ENCODE data around the gene GPC2. TPM values are rescaled to one million over a fixed set of nuclear protein-coding genes. Genes with fewer than 3 reads are reported as not detected.
"Not testable (repeated sequence)": the region's sequence is repeated elsewhere in the genome, so short reads cannot be mapped to it uniquely, and the experiment has no call there.

The GPC2 gene
- polyA plus RNA-seq, 2 of the 4 experiments (the other 2 are of a cell fraction) = 1.1 to 2.9 TPM

DNA sequence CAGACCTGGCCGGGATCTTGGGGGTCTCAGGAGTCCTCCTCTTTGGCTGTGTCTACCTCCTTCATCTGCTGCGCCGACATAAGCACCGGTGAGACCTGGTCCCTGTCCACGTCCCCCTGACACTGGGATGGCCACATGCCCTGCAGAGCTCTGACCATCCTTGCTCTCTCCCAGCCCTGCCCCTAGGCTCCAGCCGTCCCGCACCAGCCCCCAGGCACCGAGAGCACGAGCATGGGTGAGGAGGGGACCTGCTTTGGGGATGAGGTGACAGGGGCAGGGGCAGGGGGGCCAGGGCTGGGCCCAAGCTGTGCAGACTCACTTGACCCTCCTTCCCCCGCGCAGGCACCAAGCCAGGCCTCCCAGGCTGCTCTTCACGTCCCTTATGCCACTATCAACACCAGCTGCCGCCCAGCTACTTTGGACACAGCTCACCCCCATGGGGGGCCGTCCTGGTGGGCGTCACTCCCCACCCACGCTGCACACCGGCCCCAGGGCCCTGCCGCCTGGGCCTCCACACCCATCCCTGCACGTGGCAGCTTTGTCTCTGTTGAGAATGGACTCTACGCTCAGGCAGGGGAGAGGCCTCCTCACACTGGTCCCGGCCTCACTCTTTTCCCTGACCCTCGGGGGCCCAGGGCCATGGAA lies 43.5 kb upstream of the GPC2 start:
- H3K4me1 ChIP-seq = no peaks in the 10 kb centered on the region
- ATAC-seq (no peak), DNase-seq (ENCODE audit: low read depth in 1 of 2, low spot score in 1 of 2) (no peak), FAIRE-seq (no peak)
- CTCF ChIA-PET = interaction anchor here (0.6 to 2.5 kb wide), 6 partner anchors 12 to 92 kb away, joined by 3 to 17 read pairs (median 5); no protein-coding TSS in a partner anchor
- H3K4me3 ChIP-seq = no peak overlapping the region
- H3K9me3 ChIP-seq = no peaks in the 10 kb centered on the region
- WGBS (ENCODE audit: missing lambda C conversion rate) = 92% methylated on average over 14 of the region's 22 CpGs
- POLR2A ChIA-PET = no interaction called here
- no peak for TF ChIP-seq HOXB13 (CRISPR knock-in tag; IDR thresholded peaks at IDR 0.05; ENCODE audit: low read depth)
- no peak for TF ChIP-seq EHMT2 (IDR thresholded peaks at IDR 0.05; ENCODE audit: low read depth)
- no peak for TF ChIP-seq KDM5A (IDR thresholded peaks at IDR 0.05)
- TF ChIP-seq, protein P1, sequence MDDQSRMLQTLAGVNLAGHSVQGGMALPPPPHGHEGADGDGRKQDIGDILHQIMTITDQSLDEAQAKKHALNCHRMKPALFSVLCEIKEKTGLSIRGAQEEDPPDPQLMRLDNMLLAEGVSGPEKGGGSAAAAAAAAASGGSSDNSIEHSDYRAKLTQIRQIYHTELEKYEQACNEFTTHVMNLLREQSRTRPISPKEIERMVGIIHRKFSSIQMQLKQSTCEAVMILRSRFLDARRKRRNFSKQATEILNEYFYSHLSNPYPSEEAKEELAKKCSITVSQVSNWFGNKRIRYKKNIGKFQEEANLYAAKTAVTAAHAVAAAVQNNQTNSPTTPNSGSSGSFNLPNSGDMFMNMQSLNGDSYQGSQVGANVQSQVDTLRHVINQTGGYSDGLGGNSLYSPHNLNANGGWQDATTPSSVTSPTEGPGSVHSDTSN (IDR thresholded peaks at IDR 0.05) = no peak
- no peak for TF ChIP-seq HOXA7 (CRISPR knock-in tag; IDR thresholded peaks at IDR 0.05)
- TF ChIP-seq RNF2 (IDR thresholded peaks at IDR 0.05; ENCODE audit: borderline replicate concordance, low read depth) = no peak
- TF ChIP-seq, protein P2, sequence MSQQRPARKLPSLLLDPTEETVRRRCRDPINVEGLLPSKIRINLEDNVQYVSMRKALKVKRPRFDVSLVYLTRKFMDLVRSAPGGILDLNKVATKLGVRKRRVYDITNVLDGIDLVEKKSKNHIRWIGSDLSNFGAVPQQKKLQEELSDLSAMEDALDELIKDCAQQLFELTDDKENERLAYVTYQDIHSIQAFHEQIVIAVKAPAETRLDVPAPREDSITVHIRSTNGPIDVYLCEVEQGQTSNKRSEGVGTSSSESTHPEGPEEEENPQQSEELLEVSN (IDR thresholded peaks at IDR 0.05; ENCODE audit: borderline replicate concordance, low read depth) = no peak
- TF ChIP-seq, protein P3, sequence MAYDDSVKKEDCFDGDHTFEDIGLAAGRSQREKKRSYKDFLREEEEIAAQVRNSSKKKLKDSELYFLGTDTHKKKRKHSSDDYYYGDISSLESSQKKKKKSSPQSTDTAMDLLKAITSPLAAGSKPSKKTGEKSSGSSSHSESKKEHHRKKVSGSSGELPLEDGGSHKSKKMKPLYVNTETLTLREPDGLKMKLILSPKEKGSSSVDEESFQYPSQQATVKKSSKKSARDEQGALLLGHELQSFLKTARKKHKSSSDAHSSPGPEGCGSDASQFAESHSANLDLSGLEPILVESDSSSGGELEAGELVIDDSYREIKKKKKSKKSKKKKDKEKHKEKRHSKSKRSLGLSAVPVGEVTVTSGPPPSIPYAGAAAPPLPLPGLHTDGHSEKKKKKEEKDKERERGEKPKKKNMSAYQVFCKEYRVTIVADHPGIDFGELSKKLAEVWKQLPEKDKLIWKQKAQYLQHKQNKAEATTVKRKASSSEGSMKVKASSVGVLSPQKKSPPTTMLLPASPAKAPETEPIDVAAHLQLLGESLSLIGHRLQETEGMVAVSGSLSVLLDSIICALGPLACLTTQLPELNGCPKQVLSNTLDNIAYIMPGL (CRISPR knock-in tag; IDR thresholded peaks at IDR 0.05; ENCODE audit: borderline replicate concordance) = no peak
- no peak for TF ChIP-seq POLR2AphosphoS2 (conservative IDR thresholded peaks at IDR 0.05; ENCODE audit: low read length)
- TF ChIP-seq SREBF2 (IDR thresholded peaks at IDR 0.05) = no peak
- no peak for TF ChIP-seq ZFP36 (IDR thresholded peaks at IDR 0.05; ENCODE audit: borderline replicate concordance, partially characterized antibody)
- TF ChIP-seq CBX2 (IDR thresholded peaks at IDR 0.05; ENCODE audit: borderline replicate concordance, low read depth) = no peak
- TF ChIP-seq FOSB (CRISPR knock-in tag; IDR thresholded peaks at IDR 0.05) = no peak
- no peak for TF ChIP-seq NPAS2 (CRISPR knock-in tag; IDR thresholded peaks at IDR 0.05; ENCODE audit: borderline replicate concordance)
- no peak for TF ChIP-seq ZSCAN20 (CRISPR knock-in tag; IDR thresholded peaks at IDR 0.05)
- no peak for TF ChIP-seq GATA3 (IDR thresholded peaks at IDR 0.05; ENCODE audit: borderline replicate concordance)
- TF ChIP-seq, protein P4, sequence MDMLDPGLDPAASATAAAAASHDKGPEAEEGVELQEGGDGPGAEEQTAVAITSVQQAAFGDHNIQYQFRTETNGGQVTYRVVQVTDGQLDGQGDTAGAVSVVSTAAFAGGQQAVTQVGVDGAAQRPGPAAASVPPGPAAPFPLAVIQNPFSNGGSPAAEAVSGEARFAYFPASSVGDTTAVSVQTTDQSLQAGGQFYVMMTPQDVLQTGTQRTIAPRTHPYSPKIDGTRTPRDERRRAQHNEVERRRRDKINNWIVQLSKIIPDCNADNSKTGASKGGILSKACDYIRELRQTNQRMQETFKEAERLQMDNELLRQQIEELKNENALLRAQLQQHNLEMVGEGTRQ (IDR thresholded peaks at IDR 0.05) = no peak
- no peak for TF ChIP-seq CHD2 (IDR thresholded peaks at IDR 0.05; ENCODE audit: low read length, partially characterized antibody)
- H3K27ac ChIP-seq = no peak overlapping the region
- H3K4me2 ChIP-seq = no peak overlapping the region

DNA sequence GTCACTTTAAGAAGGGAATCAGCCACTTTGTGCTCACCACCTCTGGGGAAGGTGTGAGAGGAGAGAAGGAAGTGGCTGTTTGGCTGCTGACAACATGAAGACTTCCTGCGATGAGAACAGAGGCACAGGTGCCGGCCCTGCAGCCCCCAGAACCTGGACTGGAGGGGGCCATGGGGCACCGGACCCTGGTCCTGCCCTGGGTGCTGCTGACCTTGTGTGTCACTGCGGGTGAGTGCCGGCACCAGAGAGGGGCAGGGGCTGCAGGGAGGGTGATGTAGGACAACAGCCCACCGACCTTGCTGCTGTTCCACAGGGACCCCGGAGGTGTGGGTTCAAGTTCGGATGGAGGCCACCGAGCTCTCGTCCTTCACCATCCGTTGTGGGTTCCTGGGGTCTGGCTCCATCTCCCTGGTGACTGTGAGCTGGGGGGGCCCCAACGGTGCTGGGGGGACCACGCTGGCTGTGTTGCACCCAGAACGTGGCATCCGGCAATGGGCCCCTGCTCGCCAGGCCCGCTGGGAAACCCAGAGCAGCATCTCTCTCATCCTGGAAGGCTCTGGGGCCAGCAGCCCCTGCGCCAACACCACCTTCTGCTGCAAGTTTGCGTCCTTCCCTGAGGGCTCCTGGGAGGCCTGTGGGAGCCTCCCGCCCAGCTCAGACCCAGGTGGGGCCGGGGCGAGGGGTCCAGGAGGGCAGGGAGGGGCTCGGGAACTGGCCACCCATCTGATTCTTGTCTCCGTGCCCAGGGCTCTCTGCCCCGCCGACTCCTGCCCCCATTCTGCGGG lies 42.8 kb upstream of the GPC2 start, which contains the start of gene PVRIG:
PVRIG (plus strand) TSS at position 149 of the 785 bp plus-strand sequence; CDS start at position 171, 22 bp downstream.
- H3K4me2 ChIP-seq; POLR2A ChIA-PET; H3K4me1 ChIP-seq; DNase-seq (ENCODE audit: low read depth in 1 of 2, low spot score in 1 of 2); H3K27ac ChIP-seq; ATAC-seq; H3K4me3 ChIP-seq; FAIRE-seq; H3K9me3 ChIP-seq: not testable (repeated sequence)
- CTCF ChIA-PET = interaction anchor here (0.6 to 2.5 kb wide), 4 partner anchors 30 to 91 kb away, joined by 3 to 17 read pairs (median 4); no protein-coding TSS in a partner anchor
- WGBS (ENCODE audit: missing lambda C conversion rate) = 93% methylated on average over 9 of the region's 27 CpGs
